ENCODE results near the gene CELF3. TPM values are rescaled to one million over a fixed set of nuclear protein-coding genes. Genes with fewer than 3 reads are reported as not detected.
A peak's percentile ranks its signal among the peaks of the same experiment; 100 is the strongest.

The CELF3 gene
- polyA plus RNA-seq, 6 donors from 2014 or later = not detected

- Mint-ChIP-seq H3K9me3 (peaks cover 7 to 18% (median 17%) of the 10 kb centered on the region in 7 donors), H3K4me1 (peaks cover 0 to 3% (median 0%) of the 10 kb centered on the region in 3 donors), H3K36me3 (peaks cover 3 to 13% of the 10 kb centered on the region in 2 donors), H3K27me3 (peaks cover 23 to 55% (median 53%) of the 10 kb centered on the region in 3 donors), H3K4me3 (no peak overlapping the region), H3K27ac (no peak overlapping the region)
- no peak for ATAC-seq (ENCODE audit: low read depth in 2 of 2)
- no peak for DNase-seq
Observed at GRCh38 chr1:151733126-151733525, 16.5 kb upstream of the CELF3 start.

GRCh38 chr1:151729966-151730291 lies 13.3 kb upstream of the CELF3 start:
- H3K9me3 Mint-ChIP-seq = peaks cover 0 to 2% (median 0%) of the 10 kb centered on the region in 7 donors
- DNase-seq (no peak), ATAC-seq (ENCODE audit: low read depth in 2 of 2) (no peak)
- H3K27me3 Mint-ChIP-seq = peaks cover 39 to 82% (median 69%) of the 10 kb centered on the region in 3 donors
- no peak overlapping the region for H3K4me3 Mint-ChIP-seq
- H3K4me1 Mint-ChIP-seq = peaks cover 0 to 3% (median 0%) of the 10 kb centered on the region in 3 donors
- peaks cover 0 to 3% of the 10 kb centered on the region in 2 donors for H3K36me3 Mint-ChIP-seq
- H3K27ac Mint-ChIP-seq = no peak overlapping the region

DNA sequence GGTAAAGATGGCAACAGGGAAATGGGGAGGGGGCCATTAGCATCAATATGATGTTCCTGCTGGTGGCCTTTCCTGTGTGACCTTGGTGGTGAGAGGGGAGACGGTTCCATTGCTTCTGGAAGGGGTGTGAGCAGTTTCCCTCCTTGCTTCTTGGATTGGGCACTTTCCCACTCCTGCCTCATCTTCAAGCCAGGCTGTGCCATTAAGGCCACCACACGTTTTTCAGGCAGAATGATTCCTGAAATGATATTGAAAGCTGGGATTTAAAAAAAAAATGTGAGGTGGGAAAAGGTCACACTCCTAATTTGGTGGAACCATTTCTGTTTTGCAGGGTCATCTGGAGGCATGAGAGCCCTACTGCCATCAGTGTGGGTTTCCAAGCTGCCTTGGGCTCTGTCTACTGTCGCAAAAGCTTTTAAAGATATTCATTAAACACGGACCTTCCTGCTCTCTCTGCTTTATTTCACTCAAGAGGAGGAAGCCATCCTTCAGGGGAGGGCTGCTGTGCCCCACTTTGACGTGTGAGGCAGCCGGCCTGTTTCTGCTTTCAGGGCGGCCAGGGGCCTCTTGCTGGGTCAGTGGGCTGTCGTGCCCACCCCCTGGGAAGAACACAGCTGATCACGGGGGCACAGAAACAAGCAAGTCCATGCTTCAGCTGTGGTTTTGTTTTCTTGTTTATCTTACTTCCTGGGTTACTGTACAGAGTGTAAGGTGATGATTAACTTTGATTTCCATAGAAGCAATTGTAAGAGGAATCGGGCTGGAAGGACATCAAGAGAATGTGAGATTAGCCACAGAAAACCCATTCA lies 12.8 kb upstream of the CELF3 start:
- Mint-ChIP-seq H3K4me3 (no peak overlapping the region), H3K4me1 (no peaks in the 10 kb centered on the region), H3K36me3 (peaks cover 0 to 3% of the 10 kb centered on the region in 2 donors), H3K9me3 (peaks cover 0 to 2% (median 0%) of the 10 kb centered on the region in 7 donors), H3K27me3 (peaks cover 41 to 79% (median 64%) of the 10 kb centered on the region in 3 donors), H3K27ac (peak overlapping the region in 1 of 6 donors; percentile 42)
- ATAC-seq (ENCODE audit: low read depth in 2 of 2) = no peak
- DNase-seq = no peak

GRCh38 chr1:151728151-151729054 lies 11.8 kb upstream of the CELF3 start:
- DNase-seq (no peak), ATAC-seq (ENCODE audit: low read depth in 2 of 2) (no peak)
- H3K4me1 Mint-ChIP-seq = no peaks in the 10 kb centered on the region
- no peak overlapping the region for H3K27ac Mint-ChIP-seq
- H3K9me3 Mint-ChIP-seq = peaks cover 0 to 2% (median 0%) of the 10 kb centered on the region in 7 donors
- H3K36me3 Mint-ChIP-seq = peaks cover 0 to 3% of the 10 kb centered on the region in 2 donors
- H3K4me3 Mint-ChIP-seq = no peak overlapping the region
- peaks cover 46 to 84% (median 59%) of the 10 kb centered on the region in 3 donors for H3K27me3 Mint-ChIP-seq

- Mint-ChIP-seq H3K27ac (no peak overlapping the region), H3K4me3 (peak overlapping the region in 1 of 8 donors; percentile 42), H3K9me3 (peaks cover 0 to 2% (median 0%) of the 10 kb centered on the region in 7 donors), H3K27me3 (peaks cover 37 to 63% (median 38%) of the 10 kb centered on the region in 3 donors), H3K4me1 (peaks cover 8 to 20% (median 18%) of the 10 kb centered on the region in 3 donors), H3K36me3 (no peaks in the 10 kb centered on the region)
- DNase-seq = no peak
- no peak for ATAC-seq (ENCODE audit: low read depth in 2 of 2)
Observed at GRCh38 chr1:151723726-151724370, 7.2 kb upstream of the CELF3 start.

DNA sequence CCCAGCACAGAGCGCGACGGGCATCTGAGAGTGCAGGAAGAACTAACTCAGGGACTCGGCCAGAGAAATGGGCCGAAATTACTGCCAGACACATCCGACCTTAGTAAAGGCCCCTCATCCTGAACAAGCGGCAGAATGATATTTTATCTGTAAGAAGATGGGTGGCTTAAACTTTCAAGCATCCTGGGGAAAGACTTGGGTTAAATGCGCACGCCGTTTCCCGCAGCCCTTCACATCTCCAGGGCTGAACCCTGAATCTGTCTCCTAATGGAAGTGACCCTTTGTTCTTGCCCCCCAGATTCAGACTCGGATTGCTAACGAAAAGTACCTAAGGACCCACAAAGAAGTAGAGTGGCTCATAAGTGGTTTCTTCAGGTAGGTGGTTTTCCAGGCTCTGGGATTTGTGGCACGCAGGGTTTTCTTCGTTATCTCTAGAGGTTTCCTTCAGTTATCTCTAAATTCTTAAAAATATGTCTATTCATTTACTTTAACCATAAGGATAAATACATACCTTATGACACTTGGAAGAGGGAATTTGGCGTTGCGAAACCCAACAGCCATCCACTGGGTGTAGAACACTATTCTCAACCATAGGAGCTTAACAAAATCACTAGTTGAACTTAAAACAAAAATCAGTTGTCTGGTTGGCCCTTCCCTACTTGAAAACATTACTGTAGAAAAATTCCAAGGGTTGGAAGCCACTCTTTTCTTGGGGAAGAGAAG lies 5.3 kb upstream of the CELF3 start:
- ATAC-seq (ENCODE audit: low read depth in 2 of 2) = no peak
- Mint-ChIP-seq H3K9me3 (peaks cover 0 to 5% (median 0%) of the 10 kb centered on the region in 7 donors), H3K27me3 (peaks cover 48 to 64% (median 48%) of the 10 kb centered on the region in 3 donors), H3K4me1 (peaks cover 12 to 32% (median 23%) of the 10 kb centered on the region in 3 donors), H3K36me3 (peaks cover 0 to 4% of the 10 kb centered on the region in 2 donors), H3K4me3 (peak overlapping the region; percentile 79 to 94 (median 84)), H3K27ac (peak overlapping the region in 1 of 6 donors; percentile 33)
- no peak for DNase-seq

GRCh38 chr1:151720974-151721787 lies 4.6 kb upstream of the CELF3 start, which contains the start of gene RIIAD1:
TSS of gene RIIAD1 (plus strand) at chr1:151721522. CDS start at chr1:151721537, 15 bp downstream.
- Mint-ChIP-seq H3K4me3 (peak within 1 kb of the TSS; percentile 79 to 96 (median 88)), H3K36me3 (peaks cover 0 to 7% of the 10 kb centered on the region in 2 donors), H3K27ac (peak within 1 kb of the TSS in 5 of 6 donors; percentile 43 to 93 (median 85)), H3K4me1 (peaks cover 15 to 35% (median 25%) of the 10 kb centered on the region in 3 donors), H3K9me3 (peaks cover 0 to 5% (median 0%) of the 10 kb centered on the region in 7 donors), H3K27me3 (peaks cover 50 to 64% (median 53%) of the 10 kb centered on the region in 3 donors)
- DNase-seq = peak; percentile 41
- ATAC-seq (ENCODE audit: low read depth in 2 of 2) = peak; percentile 85

GRCh38 chr1:151720554-151720953 lies 4.0 kb upstream of the CELF3 start:
- peaks cover 0 to 9% of the 10 kb centered on the region in 2 donors for H3K36me3 Mint-ChIP-seq
- peaks cover 0 to 3% (median 0%) of the 10 kb centered on the region in 7 donors for H3K9me3 Mint-ChIP-seq
- ATAC-seq (ENCODE audit: low read depth in 2 of 2) = peak; percentile 34 to 41
- peak; percentile 8 for DNase-seq
- H3K27ac Mint-ChIP-seq = peak overlapping the region in 4 of 6 donors; percentile 78 to 93 (median 88)
- H3K27me3 Mint-ChIP-seq = peaks cover 44 to 64% (median 53%) of the 10 kb centered on the region in 3 donors
- H3K4me1 Mint-ChIP-seq = peaks cover 15 to 35% (median 25%) of the 10 kb centered on the region in 3 donors
- peak overlapping the region; percentile 79 to 96 (median 88) for H3K4me3 Mint-ChIP-seq

DNA sequence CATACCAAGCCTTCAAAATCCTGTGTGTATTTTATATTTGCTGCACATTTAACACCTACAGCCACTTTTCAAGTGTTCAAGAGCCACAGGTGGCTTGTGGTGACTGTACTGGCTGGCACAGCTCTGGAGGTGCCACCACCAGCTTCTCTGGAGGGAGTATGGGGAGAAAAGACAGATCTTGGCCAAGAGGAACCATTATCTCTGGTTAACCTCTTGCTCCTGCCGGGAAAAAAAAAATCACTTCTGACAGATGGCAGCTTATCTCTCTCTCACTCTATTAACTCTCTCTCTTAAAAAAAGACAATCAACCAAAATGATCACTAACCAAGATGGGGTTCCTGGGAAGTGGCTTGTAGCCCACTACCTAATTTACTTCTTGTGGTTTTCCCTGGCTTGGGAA lies 3.5 kb upstream of the CELF3 start:
- H3K4me1 Mint-ChIP-seq = peaks cover 15 to 35% (median 25%) of the 10 kb centered on the region in 3 donors
- no peak for ATAC-seq (ENCODE audit: low read depth in 2 of 2)
- no peak for DNase-seq
- peaks cover 0 to 3% (median 0%) of the 10 kb centered on the region in 7 donors for H3K9me3 Mint-ChIP-seq
- H3K27ac Mint-ChIP-seq = peak overlapping the region in 3 of 6 donors; percentile 63 to 90 (median 78)
- peaks cover 0 to 13% of the 10 kb centered on the region in 2 donors for H3K36me3 Mint-ChIP-seq
- peak overlapping the region; percentile 79 to 96 (median 88) for H3K4me3 Mint-ChIP-seq
- H3K27me3 Mint-ChIP-seq = peaks cover 43 to 64% (median 53%) of the 10 kb centered on the region in 3 donors

- Mint-ChIP-seq H3K36me3 (peaks cover 0 to 16% of the 10 kb centered on the region in 2 donors), H3K9me3 (peaks cover 0 to 3% (median 0%) of the 10 kb centered on the region in 7 donors), H3K27ac (no peak overlapping the region), H3K4me1 (peaks cover 15 to 35% (median 25%) of the 10 kb centered on the region in 3 donors), H3K27me3 (peaks cover 40 to 68% (median 68%) of the 10 kb centered on the region in 3 donors), H3K4me3 (peak overlapping the region in 1 of 8 donors; percentile 10)
- DNase-seq (no peak), ATAC-seq (ENCODE audit: low read depth in 2 of 2) (no peak)
Observed at GRCh38 chr1:151718666-151719065, 2.1 kb upstream of the CELF3 start.

- peak overlapping the region in 2 of 8 donors; percentile 10 to 55 for H3K4me3 Mint-ChIP-seq
- H3K36me3 Mint-ChIP-seq = peaks cover 0 to 16% of the 10 kb centered on the region in 2 donors
- no peak overlapping the region for H3K27ac Mint-ChIP-seq
- peaks cover 40 to 74% (median 70%) of the 10 kb centered on the region in 3 donors for H3K27me3 Mint-ChIP-seq
- DNase-seq = no peak
- no peak for ATAC-seq (ENCODE audit: low read depth in 2 of 2)
- peaks cover 0 to 3% (median 0%) of the 10 kb centered on the region in 7 donors for H3K9me3 Mint-ChIP-seq
- peaks cover 15 to 35% (median 25%) of the 10 kb centered on the region in 3 donors for H3K4me1 Mint-ChIP-seq
Observed at GRCh38 chr1:151718011-151718431, 1.4 kb upstream of the CELF3 start.
